NCI-H2227 (cell line): ENCODE results near the gene EMID1.

Source experiments
- DNase-seq: peaks from one replicate; lab custom pipeline; 2025; ENCODE audit not compliant: unreplicated experiment; lab: John Stamatoyannopoulos, UW

The EMID1 gene

GRCh38 chr22:29277927-29278326 is 72.2 kb downstream of the EMID1 start:
- no peak for DNase-seq

GRCh38 chr22:29284196-29284595 is 78.5 kb downstream of the EMID1 start:
- DNase-seq, result no peak

- DNase-seq, result no peak
These were observed 83.1 kb downstream of the EMID1 start for GRCh38 chr22:29288837-29289236.

- DNase-seq, result no peak
These were observed 84.4 kb downstream of the EMID1 start for GRCh38 chr22:29290061-29290460.

- DNase-seq, result no peak
These were observed 85.5 kb downstream of the EMID1 start for GRCh38 chr22:29291215-29291614.

GRCh38 chr22:29292379-29292778 is 86.7 kb downstream of the EMID1 start:
- DNase-seq, result no peak

GRCh38 chr22:29298641-29299040 is 92.9 kb downstream of the EMID1 start:
- DNase-seq, result no peak

GRCh38 chr22:29299136-29299900 is 93.6 kb downstream of the EMID1 start:
- no peak for DNase-seq

GRCh38 chr22:29300467-29300806 is 94.7 kb downstream of the EMID1 start:
- no peak for DNase-seq

GRCh38 chr22:29300807-29301601 is 95.3 kb downstream of the EMID1 start:
- DNase-seq, result no peak

GRCh38 chr22:29301716-29302401 is 96.2 kb downstream of the EMID1 start:
- DNase-seq, result no peak

GRCh38 chr22:29302402-29302680 is 96.6 kb downstream of the EMID1 start:
- DNase-seq, result no peak

GRCh38 chr22:29302681-29303465 is 97.2 kb downstream of the EMID1 start:
- DNase-seq, result no peak

- no peak for DNase-seq
These were observed 100.1 kb downstream of the EMID1 start for GRCh38 chr22:29305836-29306174.

GRCh38 chr22:29306175-29306834 is 100.6 kb downstream of the EMID1 start, which contains the start of gene GAS2L1:
TSS of gene GAS2L1 (plus strand) at chr22:29306650. CDS start at chr22:29308106, 1,456 bp downstream.
- peak; percentile 67 for DNase-seq

- peak; percentile 85 for DNase-seq
These were observed 101.3 kb downstream of the EMID1 start for GRCh38 chr22:29306835-29307595.

GRCh38 chr22:29307596-29308147 is 102.0 kb downstream of the EMID1 start:
- no peak for DNase-seq

- DNase-seq, result no peak
These were observed 102.6 kb downstream of the EMID1 start for GRCh38 chr22:29308148-29308790.

- no peak for DNase-seq
These were observed 103.1 kb downstream of the EMID1 start for GRCh38 chr22:29308791-29309262.
